GM18526 (cell line): Measurements from ENCODE around the gene RNH1.

ENCODE experiments used
- POLR2A ChIP-seq: IDR thresholded peaks from 3 replicates; pipeline ENCODE4 v1.6.1; 2011; ENCODE audit not compliant: insufficient read length; ENCODE audit errors: extremely low read depth

The RNH1 gene

GRCh38 chr11:498297-499181 is 8.5 kb downstream of the RNH1 start:
- no peak for TF ChIP-seq POLR2A

DNA sequence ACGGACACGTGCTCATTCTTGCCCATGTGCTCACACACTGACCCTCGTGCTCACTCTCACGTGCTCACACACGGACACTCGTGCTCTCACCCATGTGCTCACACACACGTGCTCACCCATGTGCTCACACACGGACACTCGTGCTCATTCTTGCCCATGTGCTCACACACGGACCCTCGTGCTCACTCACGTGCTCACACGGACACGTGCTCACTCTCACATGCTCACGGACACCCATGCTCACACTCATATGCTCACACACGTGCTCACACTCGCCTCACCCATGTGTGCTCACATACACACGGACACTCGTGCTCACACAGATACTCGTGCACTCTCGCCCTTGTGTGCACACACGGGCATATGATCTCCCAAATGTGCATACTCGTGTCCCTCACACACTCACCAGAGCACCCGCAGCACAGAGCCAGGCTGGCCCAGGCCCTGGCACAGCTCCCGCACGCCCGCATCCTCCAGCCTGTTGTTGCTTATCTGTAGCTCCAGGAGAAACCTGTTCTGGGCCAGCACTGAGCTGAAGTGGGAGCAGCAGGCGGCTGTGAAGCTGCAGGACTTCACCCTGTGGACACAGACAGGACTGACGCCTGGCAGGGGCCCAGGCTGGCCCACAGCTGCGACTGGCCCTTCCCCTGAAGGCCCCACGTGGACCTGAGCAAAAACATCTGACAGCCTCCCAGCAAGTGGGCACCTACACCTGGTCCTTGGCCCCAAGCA is 9.3 kb downstream of the RNH1 start:
- TF ChIP-seq POLR2A, result no peak

DNA sequence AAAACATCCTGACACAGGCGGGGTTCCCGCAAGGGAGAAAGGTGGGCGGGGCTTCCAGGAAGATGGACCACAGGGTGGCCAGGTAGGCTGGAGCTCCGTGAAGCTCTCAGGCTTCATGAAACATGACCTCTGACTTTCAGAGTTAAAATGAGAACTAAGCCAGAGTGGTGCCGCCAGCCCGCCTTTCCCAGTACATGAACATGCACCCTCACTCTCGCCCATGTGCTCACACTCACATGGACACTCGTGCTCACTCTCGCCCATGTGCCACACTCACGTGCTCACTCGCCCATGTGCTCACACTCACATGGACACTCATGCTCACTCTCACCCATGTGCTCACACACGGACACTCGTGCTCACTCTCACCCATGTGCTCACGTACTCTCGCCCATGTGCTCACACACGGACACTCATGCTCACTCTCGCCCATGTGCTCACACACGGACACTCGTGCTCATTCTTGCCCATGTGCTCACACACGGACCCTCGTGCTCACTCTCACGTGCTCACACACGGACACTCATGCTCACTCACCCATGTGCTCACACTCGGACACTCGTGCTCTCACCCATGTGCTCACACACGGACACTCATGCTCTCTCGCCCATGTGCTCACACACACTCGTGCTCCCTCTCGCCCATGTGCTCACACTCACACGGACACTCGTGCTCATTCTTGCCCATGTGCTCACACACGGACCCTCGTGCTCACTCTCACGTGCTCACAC is 10.0 kb downstream of the RNH1 start:
- TF ChIP-seq POLR2A, result no peak

- no peak for TF ChIP-seq POLR2A
Measured at GRCh38 chr11:495537-495931, 11.5 kb downstream of the RNH1 start.

GRCh38 chr11:494761-495536 is 12.1 kb downstream of the RNH1 start:
- no peak for TF ChIP-seq POLR2A

GRCh38 chr11:492427-493226 is 14.4 kb downstream of the RNH1 start:
- TF ChIP-seq POLR2A, result no peak

GRCh38 chr11:491358-491757 is 15.7 kb downstream of the RNH1 start:
- no peak for TF ChIP-seq POLR2A

GRCh38 chr11:490930-491260 is 16.1 kb downstream of the RNH1 start:
- no peak for TF ChIP-seq POLR2A

GRCh38 chr11:490186-490929 is 16.7 kb downstream of the RNH1 start:
- TF ChIP-seq POLR2A, result no peak

GRCh38 chr11:489610-490185 is 17.3 kb downstream of the RNH1 start:
- TF ChIP-seq POLR2A, result no peak

GRCh38 chr11:488992-489391 is 18.1 kb downstream of the RNH1 start:
- no peak for TF ChIP-seq POLR2A

DNA sequence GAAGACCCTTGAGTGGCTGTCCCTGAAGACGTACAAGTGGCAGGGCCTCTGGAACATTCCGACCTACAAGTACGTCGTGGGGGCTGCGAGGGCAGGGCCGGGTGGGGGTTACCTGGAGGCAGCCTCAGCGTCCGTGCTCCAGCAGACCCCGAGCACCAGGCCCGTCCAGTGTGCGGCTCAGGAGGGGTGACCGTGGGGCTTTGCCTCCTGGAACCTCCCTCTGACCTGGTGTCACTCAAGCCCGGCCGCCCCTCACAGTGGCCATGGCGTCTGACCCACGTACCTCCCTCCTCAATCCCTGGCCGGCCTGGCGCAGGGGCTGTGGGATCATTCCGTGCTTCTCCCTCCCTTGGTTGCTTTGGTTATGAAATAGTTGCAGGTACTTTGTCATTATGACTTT is 18.5 kb downstream of the RNH1 start:
- no peak for TF ChIP-seq POLR2A

GRCh38 chr11:488062-488461 is 19.0 kb downstream of the RNH1 start:
- TF ChIP-seq POLR2A, result no peak
